Right kidney (tissue), 1 donor: ENCODE results near the gene IL12RB2.

ENCODE experiments used
- DNase-seq: peaks from one replicate; pipeline ENCODE4 v3.0.0-alpha.2; 2016

Gene IL12RB2

GRCh38 chr1:67347688-67348472 lies 40.2 kb downstream of the IL12RB2 start:
- DNase-seq, result peak; percentile 32

- no peak for DNase-seq
Observed at GRCh38 chr1:67348586-67349252, 41.0 kb downstream of the IL12RB2 start.

GRCh38 chr1:67350783-67351182 lies 43.1 kb downstream of the IL12RB2 start:
- no peak for DNase-seq

- DNase-seq, result no peak
Observed at GRCh38 chr1:67352211-67352610, 44.5 kb downstream of the IL12RB2 start.

- no peak for DNase-seq
Observed at GRCh38 chr1:67355745-67356424, 48.2 kb downstream of the IL12RB2 start.

GRCh38 chr1:67359592-67359991 lies 51.9 kb downstream of the IL12RB2 start:
- DNase-seq, result no peak

GRCh38 chr1:67361641-67362040 lies 54.0 kb downstream of the IL12RB2 start:
- no peak for DNase-seq

- DNase-seq, result no peak
Observed at GRCh38 chr1:67367370-67368045, 59.8 kb downstream of the IL12RB2 start.

GRCh38 chr1:67368046-67368514 lies 60.4 kb downstream of the IL12RB2 start:
- DNase-seq, result no peak

GRCh38 chr1:67371043-67371442 lies 63.4 kb downstream of the IL12RB2 start:
- no peak for DNase-seq

- DNase-seq, result no peak
Observed at GRCh38 chr1:67371681-67372080, 64.0 kb downstream of the IL12RB2 start.

- no peak for DNase-seq
Observed at GRCh38 chr1:67372136-67372535, 64.5 kb downstream of the IL12RB2 start.

GRCh38 chr1:67372898-67373297 lies 65.2 kb downstream of the IL12RB2 start:
- no peak for DNase-seq

GRCh38 chr1:67376381-67376780 lies 68.7 kb downstream of the IL12RB2 start:
- no peak for DNase-seq

- DNase-seq, result no peak
Observed at GRCh38 chr1:67377253-67377652, 69.6 kb downstream of the IL12RB2 start.

GRCh38 chr1:67381154-67381553 lies 73.5 kb downstream of the IL12RB2 start:
- no peak for DNase-seq

- DNase-seq, result no peak
Observed at GRCh38 chr1:67382292-67382691, 74.6 kb downstream of the IL12RB2 start.

GRCh38 chr1:67383999-67384638 lies 76.4 kb downstream of the IL12RB2 start:
- no peak for DNase-seq

GRCh38 chr1:67390041-67390887 lies 82.6 kb downstream of the IL12RB2 start:
- no peak for DNase-seq

- no peak for DNase-seq
Observed at GRCh38 chr1:67393240-67393639, 85.6 kb downstream of the IL12RB2 start.

GRCh38 chr1:67393737-67394136 lies 86.1 kb downstream of the IL12RB2 start:
- no peak for DNase-seq
